ENCODE data around the gene PHF12.

DNA sequence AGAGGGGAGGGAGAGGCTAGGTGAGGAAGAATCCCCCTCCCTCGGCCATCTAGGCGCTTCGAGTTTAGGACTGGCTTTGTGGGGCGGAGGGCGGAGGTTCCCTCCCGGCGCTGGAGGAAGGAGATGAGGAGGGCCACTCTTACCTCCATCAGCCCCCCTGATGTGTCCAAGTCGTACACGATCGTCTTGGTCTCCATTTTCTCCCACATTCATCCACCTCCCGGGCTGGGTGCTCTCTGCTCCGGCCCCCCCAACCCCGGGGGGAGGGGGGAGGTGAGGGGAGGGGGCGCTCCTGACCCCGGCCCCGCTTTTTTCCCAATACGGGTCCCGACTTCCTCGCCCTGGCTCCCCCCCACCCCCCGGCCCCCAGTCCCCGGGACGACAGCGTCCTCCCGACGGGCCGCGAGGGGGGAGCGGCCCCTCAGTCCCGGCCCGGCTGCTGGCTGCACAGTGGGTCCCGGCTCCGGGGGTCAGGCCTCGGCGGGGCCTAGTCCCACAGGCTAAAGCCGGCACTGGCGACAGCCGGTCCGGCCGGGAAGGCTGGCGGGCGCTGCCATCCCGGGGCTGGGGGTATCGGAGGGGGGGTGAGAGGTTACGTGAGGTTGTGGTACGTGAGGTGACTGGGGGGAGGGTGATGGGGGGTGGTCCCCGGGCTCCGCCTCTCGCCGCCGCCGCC lies 428 bp downstream of the PHF12 start:
- TF ChIP-seq POLR2A (IDR thresholded peaks at IDR 0.05) (no peak), EP300 (IDR thresholded peaks at IDR 0.05) (no peak)
- TF ChIP-seq, protein P1, sequence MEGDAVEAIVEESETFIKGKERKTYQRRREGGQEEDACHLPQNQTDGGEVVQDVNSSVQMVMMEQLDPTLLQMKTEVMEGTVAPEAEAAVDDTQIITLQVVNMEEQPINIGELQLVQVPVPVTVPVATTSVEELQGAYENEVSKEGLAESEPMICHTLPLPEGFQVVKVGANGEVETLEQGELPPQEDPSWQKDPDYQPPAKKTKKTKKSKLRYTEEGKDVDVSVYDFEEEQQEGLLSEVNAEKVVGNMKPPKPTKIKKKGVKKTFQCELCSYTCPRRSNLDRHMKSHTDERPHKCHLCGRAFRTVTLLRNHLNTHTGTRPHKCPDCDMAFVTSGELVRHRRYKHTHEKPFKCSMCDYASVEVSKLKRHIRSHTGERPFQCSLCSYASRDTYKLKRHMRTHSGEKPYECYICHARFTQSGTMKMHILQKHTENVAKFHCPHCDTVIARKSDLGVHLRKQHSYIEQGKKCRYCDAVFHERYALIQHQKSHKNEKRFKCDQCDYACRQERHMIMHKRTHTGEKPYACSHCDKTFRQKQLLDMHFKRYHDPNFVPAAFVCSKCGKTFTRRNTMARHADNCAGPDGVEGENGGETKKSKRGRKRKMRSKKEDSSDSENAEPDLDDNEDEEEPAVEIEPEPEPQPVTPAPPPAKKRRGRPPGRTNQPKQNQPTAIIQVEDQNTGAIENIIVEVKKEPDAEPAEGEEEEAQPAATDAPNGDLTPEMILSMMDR (IDR thresholded peaks at IDR 0.05) = no peak

Measured in upper lobe of left lung (tissue), 4 donors.